ENCODE results near the gene USP2. TPM values are rescaled to one million over a fixed set of nuclear protein-coding genes. Genes with fewer than 3 reads are reported as not detected.

The USP2 gene
- total RNA-seq, 1 donor from 2014 or later, result 3.4 TPM

DNA sequence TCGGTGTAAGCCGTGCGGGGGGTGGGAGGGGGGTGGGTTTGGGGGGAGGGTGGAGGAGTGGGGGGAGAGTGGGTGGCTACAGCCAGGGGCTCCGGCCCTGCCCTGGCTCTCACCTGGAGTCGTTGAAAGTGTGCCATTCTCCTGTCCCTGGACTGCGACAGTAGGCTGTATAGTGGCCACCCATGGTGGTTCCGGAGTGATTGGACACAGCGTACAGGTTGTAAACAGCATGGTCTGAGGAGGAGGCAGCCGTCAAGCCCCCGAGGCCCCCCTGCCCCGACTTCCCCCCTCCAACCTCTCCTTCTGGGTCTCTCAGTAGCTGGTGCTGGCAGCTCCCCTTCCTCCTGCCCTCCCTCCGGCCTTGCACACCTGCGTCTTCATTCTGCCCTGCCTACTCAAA, 24.4 kb downstream of the USP2 start:
- TF ChIP-seq, protein P1, sequence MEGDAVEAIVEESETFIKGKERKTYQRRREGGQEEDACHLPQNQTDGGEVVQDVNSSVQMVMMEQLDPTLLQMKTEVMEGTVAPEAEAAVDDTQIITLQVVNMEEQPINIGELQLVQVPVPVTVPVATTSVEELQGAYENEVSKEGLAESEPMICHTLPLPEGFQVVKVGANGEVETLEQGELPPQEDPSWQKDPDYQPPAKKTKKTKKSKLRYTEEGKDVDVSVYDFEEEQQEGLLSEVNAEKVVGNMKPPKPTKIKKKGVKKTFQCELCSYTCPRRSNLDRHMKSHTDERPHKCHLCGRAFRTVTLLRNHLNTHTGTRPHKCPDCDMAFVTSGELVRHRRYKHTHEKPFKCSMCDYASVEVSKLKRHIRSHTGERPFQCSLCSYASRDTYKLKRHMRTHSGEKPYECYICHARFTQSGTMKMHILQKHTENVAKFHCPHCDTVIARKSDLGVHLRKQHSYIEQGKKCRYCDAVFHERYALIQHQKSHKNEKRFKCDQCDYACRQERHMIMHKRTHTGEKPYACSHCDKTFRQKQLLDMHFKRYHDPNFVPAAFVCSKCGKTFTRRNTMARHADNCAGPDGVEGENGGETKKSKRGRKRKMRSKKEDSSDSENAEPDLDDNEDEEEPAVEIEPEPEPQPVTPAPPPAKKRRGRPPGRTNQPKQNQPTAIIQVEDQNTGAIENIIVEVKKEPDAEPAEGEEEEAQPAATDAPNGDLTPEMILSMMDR (conservative IDR thresholded peaks at IDR 0.05), result no peak
- no peak for DNase-seq (ENCODE audit: low read depth, low spot score)
- no peaks in the 10 kb centered on the region for H3K36me3 Mint-ChIP-seq (ENCODE audit: low read depth)
- H3K27ac Mint-ChIP-seq (ENCODE audit: unreplicated experiment), result no peak overlapping the region
- peaks cover 19% of the 10 kb centered on the region for H3K27me3 Mint-ChIP-seq (ENCODE audit: low read depth)
- peaks cover 46% of the 10 kb centered on the region for H3K4me1 Mint-ChIP-seq
- peak overlapping the region; percentile 73 for H3K4me3 Mint-ChIP-seq
- H3K9me3 Mint-ChIP-seq, result no peaks in the 10 kb centered on the region

GRCh38 chr11:119356349-119357031, 25.0 kb downstream of the USP2 start:
- no peaks in the 10 kb centered on the region for H3K36me3 Mint-ChIP-seq (ENCODE audit: low read depth)
- TF ChIP-seq, protein P1 (conservative IDR thresholded peaks at IDR 0.05), result peak; percentile 99
- H3K27ac Mint-ChIP-seq (ENCODE audit: unreplicated experiment), result peak overlapping the region; percentile 97
- peaks cover 15% of the 10 kb centered on the region for H3K27me3 Mint-ChIP-seq (ENCODE audit: low read depth)
- H3K4me1 Mint-ChIP-seq, result peaks cover 42% of the 10 kb centered on the region
- peak overlapping the region; percentile 95 for H3K4me3 Mint-ChIP-seq
- peak; percentile 85 for DNase-seq (ENCODE audit: low read depth, low spot score)
- H3K9me3 Mint-ChIP-seq, result no peaks in the 10 kb centered on the region

DNA sequence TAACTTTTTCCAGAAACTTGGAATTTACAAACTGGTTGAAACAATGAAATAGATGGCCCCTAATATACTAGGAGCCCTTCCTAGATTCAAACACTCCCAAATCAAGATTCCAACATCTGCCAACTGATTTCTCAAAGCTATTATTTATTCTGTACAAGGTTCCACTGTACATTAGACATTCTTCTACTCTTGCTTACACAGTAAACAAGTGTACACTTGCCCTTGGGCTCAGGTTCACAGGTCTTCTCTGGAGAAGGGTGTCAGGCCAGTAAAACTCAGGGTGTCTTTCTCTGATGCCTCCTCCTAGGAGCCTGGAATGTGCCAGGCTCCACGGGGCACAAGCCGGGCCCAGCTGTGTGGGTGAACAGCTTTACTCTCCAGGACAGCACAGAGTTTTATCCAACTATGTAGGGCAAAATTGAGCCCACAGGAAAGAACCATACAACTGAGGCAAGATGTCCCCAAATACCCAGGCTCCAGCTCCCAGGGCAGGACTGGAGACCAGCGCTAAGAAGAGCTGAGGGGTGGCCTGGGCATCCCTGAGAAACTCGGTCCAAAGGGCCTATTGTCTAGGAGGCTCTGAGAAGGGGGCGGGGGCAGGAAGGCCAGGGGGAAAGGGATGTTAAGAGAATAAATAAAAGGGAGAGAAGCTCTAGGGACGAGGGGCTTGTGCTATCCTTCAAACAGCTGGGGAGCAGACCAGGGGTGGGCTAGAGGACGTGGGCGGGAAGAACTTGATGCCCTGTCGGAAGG, 26.2 kb downstream of the USP2 start:
- peaks cover 18% of the 10 kb centered on the region for H3K27me3 Mint-ChIP-seq (ENCODE audit: low read depth)
- TF ChIP-seq, protein P1 (conservative IDR thresholded peaks at IDR 0.05), result no peak
- DNase-seq (ENCODE audit: low read depth, low spot score), result no peak
- H3K4me3 Mint-ChIP-seq, result peak overlapping the region; percentile 95
- peaks cover 39% of the 10 kb centered on the region for H3K4me1 Mint-ChIP-seq
- H3K36me3 Mint-ChIP-seq (ENCODE audit: low read depth), result no peaks in the 10 kb centered on the region
- no peaks in the 10 kb centered on the region for H3K9me3 Mint-ChIP-seq
- no peak overlapping the region for H3K27ac Mint-ChIP-seq (ENCODE audit: unreplicated experiment)

DNA sequence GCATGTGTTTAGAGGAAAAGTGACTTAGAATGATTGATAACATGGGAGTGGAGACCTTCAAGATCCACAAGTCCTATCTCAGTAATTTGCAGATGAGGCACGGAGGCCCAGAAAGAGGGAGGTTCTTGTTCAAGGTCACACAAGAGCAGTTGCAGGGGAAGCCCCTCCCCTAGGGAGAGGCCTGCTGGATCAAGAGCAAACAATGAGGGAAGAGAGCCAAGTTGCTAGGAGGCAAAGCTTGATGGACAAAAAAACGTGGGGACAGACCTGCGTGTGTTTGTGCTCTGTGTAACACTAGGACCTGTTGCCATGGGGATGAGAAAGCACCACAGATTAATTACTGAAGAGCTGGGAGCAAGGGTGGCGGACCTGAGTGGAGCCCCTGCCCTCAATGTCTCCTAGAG, 28.6 kb downstream of the USP2 start:
- Mint-ChIP-seq H3K27me3 (ENCODE audit: low read depth) (peaks cover 22% of the 10 kb centered on the region), H3K4me1 (peaks cover 43% of the 10 kb centered on the region), H3K36me3 (ENCODE audit: low read depth) (no peaks in the 10 kb centered on the region), H3K9me3 (no peaks in the 10 kb centered on the region), H3K27ac (ENCODE audit: unreplicated experiment) (no peak overlapping the region), H3K4me3 (peak overlapping the region; percentile 42)
- no peak for DNase-seq (ENCODE audit: low read depth, low spot score)
- TF ChIP-seq, protein P1 (conservative IDR thresholded peaks at IDR 0.05), result no peak

DNA sequence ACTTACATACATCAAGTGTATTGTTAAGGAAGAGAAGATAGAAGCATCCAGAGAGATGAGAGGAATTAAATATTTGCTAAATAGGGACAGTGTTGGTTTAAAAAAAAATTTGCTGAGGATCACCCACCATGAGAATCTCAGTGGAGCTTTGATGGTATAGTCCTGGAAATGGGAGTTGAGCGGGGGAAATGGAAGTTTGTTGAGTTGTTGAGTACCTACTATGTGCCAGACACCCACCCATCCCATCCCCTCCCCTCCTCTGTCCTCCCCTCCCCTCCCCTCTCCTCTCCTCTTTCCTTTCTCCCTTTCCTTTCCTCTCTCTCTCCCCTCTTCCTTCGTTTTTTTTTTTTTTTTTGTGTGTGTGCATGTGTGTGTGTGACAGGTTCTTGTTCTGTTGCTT, 30.3 kb downstream of the USP2 start:
- Mint-ChIP-seq H3K27me3 (ENCODE audit: low read depth) (peaks cover 29% of the 10 kb centered on the region), H3K27ac (ENCODE audit: unreplicated experiment) (no peak overlapping the region), H3K9me3 (no peaks in the 10 kb centered on the region), H3K4me3 (no peak overlapping the region), H3K36me3 (ENCODE audit: low read depth) (no peaks in the 10 kb centered on the region), H3K4me1 (peaks cover 32% of the 10 kb centered on the region)
- TF ChIP-seq, protein P1 (conservative IDR thresholded peaks at IDR 0.05), result no peak
- no peak for DNase-seq (ENCODE audit: low read depth, low spot score)

Measured in neural crest cell (in vitro differentiated cells).